Tibial artery (tissue), 4 donors: ENCODE data around the gene LMAN2L.
A peak's percentile ranks its signal among the peaks of the same experiment; 100 is the strongest.

ENCODE experiments used
- DNase-seq, 2 donors: peaks; one replicate each; pipeline ENCODE4 v3.0.0-alpha.2; 2019
- H3K27ac ChIP-seq, 2 donors: fragments of 200-600 bp; sonication (generic) in 1 of 2; 1 replicate in 1 of 2; 2 replicates in 1 of 2; pipeline ENCODE4 v1.5.1; 2018 to 2019; ENCODE audit warnings: mild to moderate bottlenecking in 1 of 2
- H3K27me3 ChIP-seq, 2 donors: fragments of 200-600 bp; sonication (generic) in 1 of 2; one replicate each; pipeline versions ENCODE4 v1.5.1 to v1.6.0; 2016 to 2019
- H3K36me3 ChIP-seq, 3 donors: fragments of 200-600 bp; sonication (generic) in 2 of 3; one replicate each; pipeline ENCODE4 v1.5.1; 2016 to 2019; ENCODE audit warnings: mild to moderate bottlenecking in 2 of 3
- H3K4me1 ChIP-seq, 4 donors: fragments of 200-600 bp; sonication (generic) in 2 of 4; 1 replicate in 3 of 4; 2 replicates in 1 of 4; pipeline ENCODE4 v1.5.1; 2016 to 2019
- H3K4me3 ChIP-seq, 2 donors: fragments of 200-600 bp; sonication (generic) in 1 of 2; 1 replicate in 1 of 2; 2 replicates in 1 of 2; pipeline ENCODE4 v1.5.1; 2018 to 2019; ENCODE audit warnings: mild to moderate bottlenecking in 2 of 2
- H3K9me3 ChIP-seq, 3 donors: fragments of 200-600 bp; sonication (generic) in 1 of 3; one replicate each; pipeline ENCODE4 v1.5.1; 2016 to 2019
- CTCF ChIP-seq, 2 experiments: fragments of 200-600 bp in 1 of 2; fragments of 450-650 bp in 1 of 2; IDR thresholded peaks; one replicate each; pipeline ENCODE4 v1.5.1; 2017 to 2019; ENCODE audit warnings: antibody characterized with exemption in 2 of 2, mild to moderate bottlenecking in 1 of 2, moderate library complexity in 1 of 2
- intact Hi-C: fragments of 100-400 bp; cut with DNase I; formaldehyde crosslinking; loops from one replicate; pipeline ENCODE4 v1.15.0; 2023; ENCODE audit warnings: low total_unique reads

The LMAN2L gene

GRCh38 chr2:96693286-96694200 is 46.3 kb downstream of the LMAN2L start:
- Histone ChIP-seq H3K4me1 (no peaks in the 10 kb centered on the region), H3K36me3 (peaks cover 0 to 6% (median 0%) of the 10 kb centered on the region in 3 donors), H3K4me3 (no peak overlapping the region), H3K27me3 (peaks cover 0 to 2% of the 10 kb centered on the region in 2 donors), H3K27ac (no peak overlapping the region), H3K9me3 (no peaks in the 10 kb centered on the region)
- intact Hi-C loops = no loop called here
- TF ChIP-seq CTCF (IDR thresholded peaks at IDR 0.05) = no peak
- peak in 1 of 2 donors; percentile 48 for DNase-seq

- Histone ChIP-seq H3K4me3 (no peak overlapping the region), H3K4me1 (no peaks in the 10 kb centered on the region), H3K27ac (no peak overlapping the region), H3K27me3 (peaks cover 0 to 8% of the 10 kb centered on the region in 2 donors), H3K9me3 (no peaks in the 10 kb centered on the region), H3K36me3 (no peaks in the 10 kb centered on the region)
- no peak for TF ChIP-seq CTCF (IDR thresholded peaks at IDR 0.05)
- intact Hi-C loops = no loop called here
- peak in 1 of 2 donors; percentile 64 for DNase-seq
Observed at GRCh38 chr2:96692094-96692971, 47.5 kb downstream of the LMAN2L start.

GRCh38 chr2:96691022-96691612 is 48.7 kb downstream of the LMAN2L start:
- TF ChIP-seq CTCF (IDR thresholded peaks at IDR 0.05) = no peak
- Histone ChIP-seq H3K4me1 (no peaks in the 10 kb centered on the region), H3K36me3 (no peaks in the 10 kb centered on the region), H3K27ac (no peak overlapping the region), H3K9me3 (no peaks in the 10 kb centered on the region), H3K4me3 (no peak overlapping the region), H3K27me3 (peaks cover 0 to 13% of the 10 kb centered on the region in 2 donors)
- peak in 1 of 2 donors; percentile 61 for DNase-seq
- intact Hi-C loops = no loop called here

- Histone ChIP-seq H3K36me3 (no peaks in the 10 kb centered on the region), H3K27me3 (peaks cover 0 to 19% of the 10 kb centered on the region in 2 donors), H3K9me3 (no peaks in the 10 kb centered on the region), H3K27ac (no peak overlapping the region), H3K4me3 (no peak overlapping the region), H3K4me1 (peaks cover 0 to 3% (median 0%) of the 10 kb centered on the region in 4 donors)
- DNase-seq = peak in 1 of 2 donors; percentile 45
- TF ChIP-seq CTCF (IDR thresholded peaks at IDR 0.05) = no peak
- intact Hi-C loops = no loop called here
Observed at GRCh38 chr2:96690306-96691021, 49.4 kb downstream of the LMAN2L start.
